Activated CD4-positive, alpha-beta memory T cell treated with anti-CD3 and anti-CD28 coated beads, Interleukin-2, amount 10 ng/mL, durations not matched to agents 7 days and 5 days (primary cell): ENCODE data around the gene SIRPA. TPM values are rescaled to one million over a fixed set of nuclear protein-coding genes. Genes with fewer than 3 reads are reported as not detected.

Experiments
- CTCF ChIA-PET: fragments of 350-600 bp; sonication (Branson Sonifier 250); formaldehyde crosslinking; loops from one replicate; lab custom pipeline; 2021; ENCODE audit warnings: antibody characterized with exemption, inconsistent platforms; lab: Charles Lee
- POLR2A ChIA-PET: fragments of 350-600 bp; sonication (Branson Sonifier 250); formaldehyde crosslinking; loops from one replicate; lab custom pipeline; 2021; ENCODE audit warnings: antibody characterized with exemption; lab: Charles Lee
- DNase-seq: peaks from one replicate; pipeline ENCODE4 v3.0.0-alpha.2; 2020
- H3K27ac Mint-ChIP-seq: one replicate; pipeline ENCODE4 v1.8.0; 2021; ENCODE audit warnings: mild to moderate bottlenecking, mixed read lengths
- H3K27me3 Mint-ChIP-seq: one replicate; pipeline ENCODE4 v1.8.0; 2021; ENCODE audit warnings: mixed read lengths
- H3K36me3 Mint-ChIP-seq: one replicate; pipeline ENCODE4 v1.8.0; 2021; ENCODE audit warnings: low read depth, mixed read lengths
- H3K4me1 Mint-ChIP-seq: one replicate; pipeline ENCODE4 v1.8.0; 2021; ENCODE audit warnings: mixed read lengths
- H3K4me3 Mint-ChIP-seq: one replicate; pipeline ENCODE4 v1.8.0; 2021; ENCODE audit warnings: mild to moderate bottlenecking, mixed read lengths
- H3K9me3 Mint-ChIP-seq: one replicate; pipeline ENCODE4 v1.8.0; 2021; ENCODE audit warnings: mixed read lengths
- total RNA-seq, 2 experiments: library from RNA; stranded (reverse); gene quantifications; one replicate each; pipeline ENCODE4 v1.2.3, GENCODE V29; 2021

The SIRPA gene
- total RNA-seq, 2 experiments from 2014 or later, result not detected

- H3K9me3 Mint-ChIP-seq, result no peaks in the 10 kb centered on the region
- no peaks in the 10 kb centered on the region for H3K36me3 Mint-ChIP-seq
- H3K4me3 Mint-ChIP-seq, result no peak overlapping the region
- ChIA-PET POLR2A (no interaction called here), CTCF (no interaction called here)
- no peak for DNase-seq
- no peaks in the 10 kb centered on the region for H3K27me3 Mint-ChIP-seq
- H3K27ac Mint-ChIP-seq, result no peak overlapping the region
- H3K4me1 Mint-ChIP-seq, result no peaks in the 10 kb centered on the region
Measured at GRCh38 chr20:1874450-1875182, 20.6 kb upstream of the SIRPA start.

- ChIA-PET POLR2A (no interaction called here), CTCF (no interaction called here)
- Mint-ChIP-seq H3K27ac (no peak overlapping the region), H3K27me3 (no peaks in the 10 kb centered on the region), H3K4me1 (no peaks in the 10 kb centered on the region), H3K36me3 (no peaks in the 10 kb centered on the region), H3K9me3 (no peaks in the 10 kb centered on the region), H3K4me3 (no peak overlapping the region)
- no peak for DNase-seq
Measured at GRCh38 chr20:1875183-1875554, 20.0 kb upstream of the SIRPA start.

GRCh38 chr20:1875762-1876161, 19.4 kb upstream of the SIRPA start:
- H3K36me3 Mint-ChIP-seq, result no peaks in the 10 kb centered on the region
- H3K4me3 Mint-ChIP-seq, result no peak overlapping the region
- CTCF ChIA-PET, result no interaction called here
- no peaks in the 10 kb centered on the region for H3K9me3 Mint-ChIP-seq
- no peaks in the 10 kb centered on the region for H3K4me1 Mint-ChIP-seq
- POLR2A ChIA-PET, result no interaction called here
- no peak for DNase-seq
- H3K27ac Mint-ChIP-seq, result no peak overlapping the region
- H3K27me3 Mint-ChIP-seq, result no peaks in the 10 kb centered on the region

- Mint-ChIP-seq H3K4me3 (no peak overlapping the region), H3K4me1 (no peaks in the 10 kb centered on the region), H3K27ac (no peak overlapping the region), H3K27me3 (no peaks in the 10 kb centered on the region), H3K36me3 (no peaks in the 10 kb centered on the region), H3K9me3 (no peaks in the 10 kb centered on the region)
- no peak for DNase-seq
- POLR2A ChIA-PET, result no interaction called here
- CTCF ChIA-PET, result no interaction called here
Measured at GRCh38 chr20:1876217-1876921, 18.8 kb upstream of the SIRPA start.

GRCh38 chr20:1876975-1877608, 18.1 kb upstream of the SIRPA start:
- H3K27me3 Mint-ChIP-seq, result no peaks in the 10 kb centered on the region
- CTCF ChIA-PET, result no interaction called here
- H3K4me1 Mint-ChIP-seq, result no peaks in the 10 kb centered on the region
- POLR2A ChIA-PET, result no interaction called here
- no peaks in the 10 kb centered on the region for H3K9me3 Mint-ChIP-seq
- H3K4me3 Mint-ChIP-seq, result no peak overlapping the region
- DNase-seq, result no peak
- no peaks in the 10 kb centered on the region for H3K36me3 Mint-ChIP-seq
- no peak overlapping the region for H3K27ac Mint-ChIP-seq

- ChIA-PET CTCF (no interaction called here), POLR2A (no interaction called here)
- DNase-seq, result no peak
- Mint-ChIP-seq H3K4me3 (no peak overlapping the region), H3K4me1 (peaks cover 3% of the 10 kb centered on the region), H3K9me3 (no peaks in the 10 kb centered on the region), H3K36me3 (no peaks in the 10 kb centered on the region), H3K27me3 (no peaks in the 10 kb centered on the region), H3K27ac (no peak overlapping the region)
Measured at GRCh38 chr20:1877609-1878200, 17.5 kb upstream of the SIRPA start.

GRCh38 chr20:1879369-1879768, 15.8 kb upstream of the SIRPA start:
- no peak for DNase-seq
- H3K4me1 Mint-ChIP-seq, result peaks cover 9% of the 10 kb centered on the region
- no peaks in the 10 kb centered on the region for H3K9me3 Mint-ChIP-seq
- H3K36me3 Mint-ChIP-seq, result no peaks in the 10 kb centered on the region
- no peak overlapping the region for H3K4me3 Mint-ChIP-seq
- POLR2A ChIA-PET, result no interaction called here
- no peak overlapping the region for H3K27ac Mint-ChIP-seq
- H3K27me3 Mint-ChIP-seq, result peaks cover 6% of the 10 kb centered on the region
- CTCF ChIA-PET, result no interaction called here

- H3K4me3 Mint-ChIP-seq, result no peak overlapping the region
- H3K27me3 Mint-ChIP-seq, result peaks cover 6% of the 10 kb centered on the region
- H3K9me3 Mint-ChIP-seq, result no peaks in the 10 kb centered on the region
Measured at GRCh38 chr20:1879934-1880333, 15.3 kb upstream of the SIRPA start.

GRCh38 chr20:1880529-1881239, 14.5 kb upstream of the SIRPA start:
- Mint-ChIP-seq H3K27ac (no peak overlapping the region), H3K4me3 (no peak overlapping the region), H3K27me3 (peaks cover 7% of the 10 kb centered on the region), H3K9me3 (no peaks in the 10 kb centered on the region), H3K36me3 (no peaks in the 10 kb centered on the region), H3K4me1 (peaks cover 9% of the 10 kb centered on the region)
- POLR2A ChIA-PET, result no interaction called here
- no peak for DNase-seq
- CTCF ChIA-PET, result no interaction called here

More at GRCh38 chr20:1879934-1880333, 15.3 kb upstream of the SIRPA start:
- Mint-ChIP-seq H3K4me1 (peaks cover 9% of the 10 kb centered on the region), H3K27ac (no peak overlapping the region), H3K36me3 (no peaks in the 10 kb centered on the region)
- no peak for DNase-seq
- ChIA-PET POLR2A (no interaction called here), CTCF (no interaction called here)

- Mint-ChIP-seq H3K4me1 (peaks cover 9% of the 10 kb centered on the region), H3K36me3 (no peaks in the 10 kb centered on the region), H3K27me3 (peaks cover 12% of the 10 kb centered on the region), H3K9me3 (no peaks in the 10 kb centered on the region), H3K27ac (no peak overlapping the region), H3K4me3 (no peak overlapping the region)
- DNase-seq, result no peak
- CTCF ChIA-PET, result no interaction called here
- POLR2A ChIA-PET, result no interaction called here
Measured at GRCh38 chr20:1881240-1881835, 13.9 kb upstream of the SIRPA start.

GRCh38 chr20:1882026-1882425, 13.2 kb upstream of the SIRPA start:
- H3K36me3 Mint-ChIP-seq, result no peaks in the 10 kb centered on the region
- peaks cover 12% of the 10 kb centered on the region for H3K27me3 Mint-ChIP-seq
- H3K4me1 Mint-ChIP-seq, result peaks cover 9% of the 10 kb centered on the region
- ChIA-PET POLR2A (no interaction called here), CTCF (no interaction called here)
- no peak for DNase-seq
- no peak overlapping the region for H3K4me3 Mint-ChIP-seq
- no peak overlapping the region for H3K27ac Mint-ChIP-seq
- H3K9me3 Mint-ChIP-seq, result no peaks in the 10 kb centered on the region

GRCh38 chr20:1883986-1884385, 11.2 kb upstream of the SIRPA start:
- CTCF ChIA-PET, result no interaction called here
- no peak overlapping the region for H3K4me3 Mint-ChIP-seq
- H3K27ac Mint-ChIP-seq, result no peak overlapping the region
- no peaks in the 10 kb centered on the region for H3K9me3 Mint-ChIP-seq
- peaks cover 24% of the 10 kb centered on the region for H3K27me3 Mint-ChIP-seq
- peaks cover 9% of the 10 kb centered on the region for H3K4me1 Mint-ChIP-seq
- POLR2A ChIA-PET, result no interaction called here
- no peaks in the 10 kb centered on the region for H3K36me3 Mint-ChIP-seq
- DNase-seq, result no peak
